ENCODE results near the gene VAV3. TPM values are rescaled to one million over a fixed set of nuclear protein-coding genes. Genes with fewer than 3 reads are reported as not detected.

VAV3 gene
- total and polyA plus RNA-seq, 10 donors: 10.5 to 63.0 (median 38.8) TPM

GRCh38 chr1:107883562-107883961 is 81.4 kb downstream of the VAV3 start:
- H3K27me3 ChIP-seq (replicated peaks in 1 of 7): no peaks in the 10 kb centered on the region
- H3K4me1 ChIP-seq: peaks cover 0 to 71% (median 17%) of the 10 kb centered on the region in 6 donors
- intact Hi-C loops (cut with DNase I; ENCODE audit: low total_unique reads): no loop called here
- H3K27ac ChIP-seq: no peak overlapping the region
- no peak for TF ChIP-seq POLR2A (IDR thresholded peaks at IDR 0.05)
- TF ChIP-seq, protein P1, sequence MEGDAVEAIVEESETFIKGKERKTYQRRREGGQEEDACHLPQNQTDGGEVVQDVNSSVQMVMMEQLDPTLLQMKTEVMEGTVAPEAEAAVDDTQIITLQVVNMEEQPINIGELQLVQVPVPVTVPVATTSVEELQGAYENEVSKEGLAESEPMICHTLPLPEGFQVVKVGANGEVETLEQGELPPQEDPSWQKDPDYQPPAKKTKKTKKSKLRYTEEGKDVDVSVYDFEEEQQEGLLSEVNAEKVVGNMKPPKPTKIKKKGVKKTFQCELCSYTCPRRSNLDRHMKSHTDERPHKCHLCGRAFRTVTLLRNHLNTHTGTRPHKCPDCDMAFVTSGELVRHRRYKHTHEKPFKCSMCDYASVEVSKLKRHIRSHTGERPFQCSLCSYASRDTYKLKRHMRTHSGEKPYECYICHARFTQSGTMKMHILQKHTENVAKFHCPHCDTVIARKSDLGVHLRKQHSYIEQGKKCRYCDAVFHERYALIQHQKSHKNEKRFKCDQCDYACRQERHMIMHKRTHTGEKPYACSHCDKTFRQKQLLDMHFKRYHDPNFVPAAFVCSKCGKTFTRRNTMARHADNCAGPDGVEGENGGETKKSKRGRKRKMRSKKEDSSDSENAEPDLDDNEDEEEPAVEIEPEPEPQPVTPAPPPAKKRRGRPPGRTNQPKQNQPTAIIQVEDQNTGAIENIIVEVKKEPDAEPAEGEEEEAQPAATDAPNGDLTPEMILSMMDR (IDR thresholded peaks at IDR 0.05 in 8 of 11, conservative IDR thresholded peaks at IDR 0.05 in 3 of 11): no peak
- H3K4me3 ChIP-seq: no peak overlapping the region
- H3K36me3 ChIP-seq: no peaks in the 10 kb centered on the region
- DNase-seq: no peak
- no peaks in the 10 kb centered on the region for H3K9me3 ChIP-seq

- DNase-seq: no peak
- H3K4me3 ChIP-seq: no peak overlapping the region
- H3K4me1 ChIP-seq: peaks cover 10 to 93% (median 41%) of the 10 kb centered on the region in 6 donors
- 81 to 93% (median 87%) methylated on average over 2 of the region's 2 CpGs for WGBS, 5 donors
- no peak for TF ChIP-seq POLR2A (IDR thresholded peaks at IDR 0.05)
- TF ChIP-seq, protein P1 (IDR thresholded peaks at IDR 0.05 in 8 of 11, conservative IDR thresholded peaks at IDR 0.05 in 3 of 11): no peak
- no peak for TF ChIP-seq POLR2AphosphoS5 (IDR thresholded peaks at IDR 0.05)
- peaks cover 0 to 5% (median 2%) of the 10 kb centered on the region in 8 donors for H3K9me3 ChIP-seq
- H3K27ac ChIP-seq: no peak overlapping the region
- no peaks in the 10 kb centered on the region for H3K27me3 ChIP-seq (replicated peaks in 1 of 7)
- no peaks in the 10 kb centered on the region for H3K36me3 ChIP-seq
- intact Hi-C loops (cut with DNase I; ENCODE audit: low total_unique reads): no loop called here
Observed at GRCh38 chr1:107879927-107880326, 85.1 kb downstream of the VAV3 start.

DNA sequence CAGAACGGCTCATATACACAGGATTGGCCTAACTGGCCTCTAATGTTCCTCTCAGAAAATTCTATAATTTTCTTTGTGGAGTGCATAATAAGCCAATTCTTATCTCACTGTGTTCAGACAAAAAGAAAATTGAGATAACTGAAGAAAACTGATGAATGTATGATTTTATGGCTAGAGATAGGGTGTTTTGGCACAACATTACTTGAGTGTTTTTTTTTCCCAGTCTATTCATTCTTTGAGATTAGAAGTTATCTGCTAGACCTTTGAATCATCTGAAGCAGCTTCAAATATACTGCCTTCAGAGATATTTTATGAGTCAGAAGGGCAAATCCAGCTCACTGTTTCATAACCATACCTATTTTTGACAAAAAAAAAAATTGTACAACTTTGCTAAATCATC is 85.6 kb downstream of the VAV3 start:
- Histone ChIP-seq H3K4me1 (peaks cover 10 to 92% (median 41%) of the 10 kb centered on the region in 6 donors), H3K36me3 (no peaks in the 10 kb centered on the region), H3K27ac (no peak overlapping the region), H3K9me3 (peaks cover 0 to 5% (median 2%) of the 10 kb centered on the region in 8 donors), H3K4me3 (no peak overlapping the region), H3K27me3 (replicated peaks in 1 of 7) (no peaks in the 10 kb centered on the region)
- WGBS, 5 donors: 50 to 91% (median 78%) methylated on average over 1 of the region's 1 CpG
- intact Hi-C loops (cut with DNase I; ENCODE audit: low total_unique reads): no loop called here
- no peak for DNase-seq
- TF ChIP-seq, protein P1 (IDR thresholded peaks at IDR 0.05 in 8 of 11, conservative IDR thresholded peaks at IDR 0.05 in 3 of 11): no peak
- no peak for TF ChIP-seq POLR2AphosphoS5 (IDR thresholded peaks at IDR 0.05)
- no peak for TF ChIP-seq POLR2A (IDR thresholded peaks at IDR 0.05)

DNA sequence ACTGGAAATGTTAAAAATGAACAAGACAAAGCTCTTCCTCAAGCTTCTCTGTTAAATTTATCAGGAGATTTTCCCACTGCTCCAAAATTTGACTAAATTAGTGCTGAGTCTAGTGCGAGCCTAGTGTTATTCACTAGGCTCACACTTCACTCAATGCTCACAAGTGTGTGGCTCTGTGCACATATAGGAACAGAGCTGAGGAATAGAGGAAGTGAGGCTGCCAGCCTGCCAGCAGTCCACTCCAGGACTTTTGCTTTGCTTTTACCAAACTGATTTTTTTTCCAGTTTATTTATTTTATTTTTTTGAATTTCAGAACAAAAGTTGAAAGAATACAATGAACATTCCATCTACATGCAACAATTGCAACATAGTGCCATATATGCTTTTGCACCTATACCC is 87.2 kb downstream of the VAV3 start:
- Histone ChIP-seq H3K9me3 (peaks cover 0 to 5% (median 2%) of the 10 kb centered on the region in 8 donors), H3K4me3 (peak overlapping the region in 1 of 8 donors; percentile 7), H3K27ac (peak overlapping the region in 6 of 8 donors; percentile 10 to 75 (median 40)), H3K27me3 (replicated peaks in 1 of 7) (no peaks in the 10 kb centered on the region), H3K4me1 (peaks cover 10 to 92% (median 44%) of the 10 kb centered on the region in 6 donors), H3K36me3 (no peaks in the 10 kb centered on the region)
- intact Hi-C loops (cut with DNase I; ENCODE audit: low total_unique reads): no loop called here
- 42 to 62% (median 58%) methylated on average over 1 of the region's 1 CpG for WGBS, 5 donors
- no peak for DNase-seq
- TF ChIP-seq POLR2AphosphoS5 (IDR thresholded peaks at IDR 0.05) (no peak), POLR2A (IDR thresholded peaks at IDR 0.05) (no peak)
- TF ChIP-seq, protein P1 (IDR thresholded peaks at IDR 0.05 in 8 of 11, conservative IDR thresholded peaks at IDR 0.05 in 3 of 11): no peak

Measured in spleen (tissue), 11 donors.